ENCODE results near the gene MYO1H.

Gene MYO1H

DNA sequence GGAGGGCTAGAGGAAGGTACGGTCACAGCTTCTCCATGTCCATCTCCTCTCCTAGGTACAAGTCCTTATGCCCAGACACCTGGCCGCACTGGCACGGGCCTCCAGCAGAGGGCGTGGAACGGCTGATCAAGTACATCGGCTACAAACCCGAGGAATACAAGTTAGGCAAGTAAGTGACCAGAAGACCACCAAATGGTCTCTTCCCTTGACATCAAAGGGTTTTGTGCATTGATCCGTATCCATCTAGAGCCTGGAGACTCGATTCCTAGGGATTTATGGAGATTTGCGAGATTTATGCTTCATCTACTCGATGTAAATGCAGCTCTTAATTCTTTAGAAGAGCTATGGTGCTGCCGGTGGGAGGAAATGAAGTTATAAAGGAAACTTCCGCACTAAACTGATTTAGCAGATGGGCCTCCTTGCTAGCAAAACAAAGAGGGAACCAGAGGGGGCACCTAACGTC is 85.2 kb downstream of the MYO1H start:
- H3K36me3 ChIP-seq (ENCODE audit: control insufficient read depth in 2 of 2, insufficient read depth in 1 of 2, low read length in 2 of 2) = no peaks in the 10 kb centered on the region
- H3K4me3 ChIP-seq (ENCODE audit: low read depth, low read length) = no peak overlapping the region
- ChIA-PET CTCF (interaction anchor here (0.6 to 3.6 kb wide), 41 partner anchors 8 to 1713 kb away, joined by 3 to 38 read pairs (median 4); partner anchors contain the start of genes KCTD10, MVK and UBE3B), POLR2A (interaction anchor here (0.5 to 1.5 kb wide), 2 partner anchors 44 to 72 kb away, joined by 3 to 6 read pairs; partner anchors contain the start of genes KCTD10 and UBE3B)
- H3K9me3 ChIP-seq (ENCODE audit: control insufficient read depth, insufficient read depth, low read depth, low read length) = no peaks in the 10 kb centered on the region
- TF ChIP-seq ZNF394 (tag by site-specific recombination; IDR thresholded peaks at IDR 0.05; ENCODE audit: borderline replicate concordance) (peak; percentile 55; the same call in 1 of the 2 replicates), ZNF561 (tag by site-specific recombination; IDR thresholded peaks at IDR 0.05; ENCODE audit: borderline replicate concordance) (no peak), ZNF274 (IDR thresholded peaks at IDR 0.05; ENCODE audit: low read length) (no peak), ZNF274 (tag by site-specific recombination; IDR thresholded peaks at IDR 0.05; ENCODE audit: borderline replicate concordance) (no peak), CTCF (tag by site-specific recombination; IDR thresholded peaks at IDR 0.05) (peak; percentile 64), ZNF529 (tag by site-specific recombination; IDR thresholded peaks at IDR 0.05; ENCODE audit: insufficient replicate concordance) (no peak), ZNF211 (tag by site-specific recombination; IDR thresholded peaks at IDR 0.05; ENCODE audit: low read depth) (no peak), SP3 (tag by site-specific recombination; IDR thresholded peaks at IDR 0.05) (no peak), ZNF654 (tag by site-specific recombination; IDR thresholded peaks at IDR 0.05; ENCODE audit: low read depth) (peak; percentile 44)
- no peaks in the 10 kb centered on the region for H3K4me1 ChIP-seq (ENCODE audit: control insufficient read depth, insufficient read depth, low read length)
- no peak overlapping the region for H3K27ac ChIP-seq (ENCODE audit: extremely low read depth, low read depth, low read length)

DNA sequence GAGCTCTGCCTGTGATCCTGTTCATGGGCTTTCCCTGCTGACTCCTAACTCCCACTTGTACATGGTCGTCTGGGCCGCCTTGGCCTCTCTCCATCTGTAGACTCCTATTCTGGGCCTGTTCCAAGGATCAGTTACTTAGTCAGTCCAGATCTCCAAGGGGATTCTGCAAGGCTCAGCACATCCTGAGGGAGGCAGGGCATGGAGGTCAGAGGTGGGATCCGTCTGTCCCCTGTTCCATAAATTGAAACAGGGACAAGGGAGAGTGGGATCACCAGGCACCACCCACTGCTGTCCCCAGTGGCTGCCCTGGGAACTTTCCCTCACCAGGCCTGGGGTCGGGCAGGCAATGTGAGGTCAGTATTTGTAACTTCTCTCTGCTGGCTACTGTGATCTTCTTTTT is 85.9 kb downstream of the MYO1H start:
- no peak overlapping the region for H3K4me3 ChIP-seq (ENCODE audit: low read depth, low read length)
- no peaks in the 10 kb centered on the region for H3K4me1 ChIP-seq (ENCODE audit: control insufficient read depth, insufficient read depth, low read length)
- H3K36me3 ChIP-seq (ENCODE audit: control insufficient read depth in 2 of 2, insufficient read depth in 1 of 2, low read length in 2 of 2) = no peaks in the 10 kb centered on the region
- ChIA-PET CTCF (interaction anchor here (0.6 to 3.6 kb wide), 31 partner anchors 7 to 1103 kb away, joined by 3 to 38 read pairs (median 4); partner anchors contain the start of genes KCTD10, MVK and UBE3B), POLR2A (interaction anchor here (1.5 kb wide), 1 partner anchor 44 kb away, joined by 6 read pairs; the partner anchor contains the start of genes KCTD10 and UBE3B)
- H3K27ac ChIP-seq (ENCODE audit: extremely low read depth, low read depth, low read length) = no peak overlapping the region
- TF ChIP-seq CTCF (tag by site-specific recombination; IDR thresholded peaks at IDR 0.05) (peak; percentile 23; the same call in 1 of the 2 replicates), ZNF654 (tag by site-specific recombination; IDR thresholded peaks at IDR 0.05; ENCODE audit: low read depth) (no peak)
- H3K9me3 ChIP-seq (ENCODE audit: control insufficient read depth, insufficient read depth, low read depth, low read length) = no peaks in the 10 kb centered on the region

- no peak overlapping the region for H3K4me3 ChIP-seq (ENCODE audit: low read depth, low read length)
- ChIA-PET POLR2A (no interaction called here), CTCF (interaction anchor here (0.6 to 3.6 kb wide), 12 partner anchors 9 to 120 kb away, joined by 3 to 38 read pairs (median 4); partner anchors contain the start of genes KCTD10 and UBE3B)
- no peaks in the 10 kb centered on the region for H3K9me3 ChIP-seq (ENCODE audit: control insufficient read depth, insufficient read depth, low read depth, low read length)
- no peaks in the 10 kb centered on the region for H3K36me3 ChIP-seq (ENCODE audit: control insufficient read depth in 2 of 2, insufficient read depth in 1 of 2, low read length in 2 of 2)
- no peak overlapping the region for H3K27ac ChIP-seq (ENCODE audit: extremely low read depth, low read depth, low read length)
- no peaks in the 10 kb centered on the region for H3K4me1 ChIP-seq (ENCODE audit: control insufficient read depth, insufficient read depth, low read length)
- TF ChIP-seq GLI4 (tag by site-specific recombination; IDR thresholded peaks at IDR 0.05) (no peak), ZNF843 (tag by site-specific recombination; IDR thresholded peaks at IDR 0.05) (no peak), ZNF558 (tag by site-specific recombination; IDR thresholded peaks at IDR 0.05) (no peak), ZNF366 (tag by site-specific recombination; conservative IDR thresholded peaks at IDR 0.05) (no peak), ZNF596 (tag by site-specific recombination; IDR thresholded peaks at IDR 0.05) (no peak), BCL11B (tag by site-specific recombination; IDR thresholded peaks at IDR 0.05; ENCODE audit: low read depth) (no peak), HIC1 (tag by site-specific recombination; IDR thresholded peaks at IDR 0.05) (no peak), ZNF121 (tag by site-specific recombination; IDR thresholded peaks at IDR 0.05) (no peak), ZNF24 (tag by site-specific recombination; IDR thresholded peaks at IDR 0.05) (no peak), ZSCAN30 (tag by site-specific recombination; IDR thresholded peaks at IDR 0.05) (no peak), ZNF623 (tag by site-specific recombination; IDR thresholded peaks at IDR 0.05) (no peak), ZBTB20 (tag by site-specific recombination; IDR thresholded peaks at IDR 0.05) (no peak), ZXDB (tag by site-specific recombination; IDR thresholded peaks at IDR 0.05) (no peak), BCL11A (tag by site-specific recombination; IDR thresholded peaks at IDR 0.05; ENCODE audit: low read depth) (no peak), ZNF202 (tag by site-specific recombination; IDR thresholded peaks at IDR 0.05; ENCODE audit: borderline replicate concordance) (no peak)
- TF ChIP-seq, protein P1, sequence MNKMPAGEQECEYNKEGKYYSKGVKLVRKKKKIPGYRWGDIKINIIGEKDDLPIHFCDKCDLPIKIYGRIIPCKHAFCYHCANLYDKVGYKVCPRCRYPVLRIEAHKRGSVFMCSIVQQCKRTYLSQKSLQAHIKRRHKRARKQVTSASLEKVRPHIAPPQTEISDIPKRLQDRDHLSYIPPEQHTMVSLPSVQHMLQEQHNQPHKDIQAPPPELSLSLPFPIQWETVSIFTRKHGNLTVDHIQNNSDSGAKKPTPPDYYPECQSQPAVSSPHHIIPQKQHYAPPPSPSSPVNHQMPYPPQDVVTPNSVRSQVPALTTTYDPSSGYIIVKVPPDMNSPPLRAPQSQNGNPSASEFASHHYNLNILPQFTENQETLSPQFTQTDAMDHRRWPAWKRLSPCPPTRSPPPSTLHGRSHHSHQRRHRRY (tag by site-specific recombination; IDR thresholded peaks at IDR 0.05) = no peak
Measured at GRCh38 chr12:109434582-109434981, 86.9 kb downstream of the MYO1H start.
